Left lung (tissue), 10 donors: Measurements from ENCODE around the gene OPCML. TPM values are rescaled to one million over a fixed set of nuclear protein-coding genes. Genes with fewer than 3 reads are reported as not detected.

Experiments
- ATAC-seq: fragments of 200-7000 bp; cut with Tn5 transposase; one replicate; pipeline ENCODE4 v1.9.1; 2020; ENCODE audit warnings: moderate library complexity
- DNase-seq, 4 donors: peaks; one replicate each; pipeline ENCODE4 v3.0.0-alpha.2; 2013 to 2020
- H3K27ac ChIP-seq, 2 donors: fragments of 200-600 bp; sonication (generic) in 1 of 2; one replicate each; pipeline versions ENCODE4 v1.5.0 to v1.8.0; 2020 to 2021
- H3K27me3 ChIP-seq, 2 donors: fragments of 200-600 bp; sonication (generic) in 1 of 2; one replicate each; pipeline versions ENCODE4 v1.5.0 to v1.8.0; 2020 to 2021
- H3K36me3 ChIP-seq, 2 donors: fragments of 200-600 bp; sonication (generic) in 1 of 2; one replicate each; pipeline versions ENCODE4 v1.5.0 to v1.8.0; 2020 to 2021
- H3K4me1 ChIP-seq, 2 donors: fragments of 200-600 bp; one replicate each; pipeline ENCODE4 v1.8.0; 2021
- H3K4me3 ChIP-seq, 2 donors: fragments of 200-600 bp; sonication (generic) in 1 of 2; one replicate each; pipeline versions ENCODE4 v1.5.0 to v1.8.0; 2020 to 2021; ENCODE audit warnings: mild to moderate bottlenecking in 1 of 2
- H3K9me3 ChIP-seq, 2 donors: fragments of 200-600 bp; sonication (generic) in 1 of 2; one replicate each; pipeline versions ENCODE4 v1.5.0 to v1.8.0; 2020 to 2021
- intact Hi-C, 2 donors: fragments of 100-400 bp; cut with DNase I; formaldehyde crosslinking; loops; one replicate each; pipeline versions ENCODE4 v1.11.2 to v1.14.2; 2022
- polyA plus RNA-seq, 6 donors: library from polyadenylated mRNA; unstranded; fragments of 120-200 nt; gene quantifications; one replicate each; pipeline ENCODE4 v1.2.1, GENCODE V29; 2013; ENCODE audit not compliant: insufficient read length in 6 of 6
- total RNA-seq, 2 donors: library from RNA; stranded (reverse); fragmentation: NEBNext Ultra II Directional; extraction: Animal tissue kit (Norgen Biotek cat#: 25700); gene quantifications; one replicate each; pipeline ENCODE4 v1.2.1, GENCODE V29; 2021
- TF ChIP-seq, protein P1 (sequence below), 2 donors: fragments of 200-600 bp; sonication (generic) in 1 of 2; IDR thresholded peaks; one replicate each; pipeline versions ENCODE4 v1.5.0 to v1.8.0; 2021; ENCODE audit warnings: antibody characterized with exemption in 2 of 2
- donor health status: DM: no; HTN: yes; CAD: no.
- donor health status: DM: no; HTN: no; CAD: no.

Gene OPCML
- total and polyA plus RNA-seq, 8 donors, result 0.98 to 5.3 (median 1.9) TPM; not detected in 2

DNA sequence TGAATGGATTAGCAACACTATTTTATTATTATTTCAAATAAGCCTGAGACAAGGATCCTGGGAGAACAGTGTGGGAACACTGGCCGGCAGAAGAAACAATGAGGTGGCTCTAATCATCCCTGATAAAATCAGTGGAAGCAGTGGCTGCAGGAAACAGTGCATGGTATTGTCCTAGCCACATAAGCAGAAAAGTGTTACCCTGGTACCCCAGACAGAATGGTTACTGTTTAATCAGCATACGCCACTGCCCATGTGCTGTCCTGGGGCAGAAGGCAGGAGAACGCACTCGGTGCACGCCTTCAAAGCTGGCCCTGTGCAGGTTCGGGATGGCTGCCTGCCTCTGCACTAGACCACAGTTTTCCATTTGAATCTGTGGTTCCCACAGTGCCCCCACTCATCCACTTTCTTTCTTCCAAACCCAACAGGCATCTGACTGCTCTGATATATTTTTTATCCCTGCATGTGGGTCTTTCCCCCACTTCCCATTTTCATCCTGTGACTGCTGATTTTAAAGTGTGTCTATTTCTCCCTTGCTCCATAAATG, 25.7 kb downstream of the OPCML start:
- Histone ChIP-seq H3K4me1 (no peaks in the 10 kb centered on the region), H3K4me3 (no peak overlapping the region), H3K27ac (no peak overlapping the region), H3K9me3 (no peaks in the 10 kb centered on the region), H3K36me3 (no peaks in the 10 kb centered on the region), H3K27me3 (peaks cover 0 to 5% of the 10 kb centered on the region in 2 donors)
- TF ChIP-seq, protein P1, sequence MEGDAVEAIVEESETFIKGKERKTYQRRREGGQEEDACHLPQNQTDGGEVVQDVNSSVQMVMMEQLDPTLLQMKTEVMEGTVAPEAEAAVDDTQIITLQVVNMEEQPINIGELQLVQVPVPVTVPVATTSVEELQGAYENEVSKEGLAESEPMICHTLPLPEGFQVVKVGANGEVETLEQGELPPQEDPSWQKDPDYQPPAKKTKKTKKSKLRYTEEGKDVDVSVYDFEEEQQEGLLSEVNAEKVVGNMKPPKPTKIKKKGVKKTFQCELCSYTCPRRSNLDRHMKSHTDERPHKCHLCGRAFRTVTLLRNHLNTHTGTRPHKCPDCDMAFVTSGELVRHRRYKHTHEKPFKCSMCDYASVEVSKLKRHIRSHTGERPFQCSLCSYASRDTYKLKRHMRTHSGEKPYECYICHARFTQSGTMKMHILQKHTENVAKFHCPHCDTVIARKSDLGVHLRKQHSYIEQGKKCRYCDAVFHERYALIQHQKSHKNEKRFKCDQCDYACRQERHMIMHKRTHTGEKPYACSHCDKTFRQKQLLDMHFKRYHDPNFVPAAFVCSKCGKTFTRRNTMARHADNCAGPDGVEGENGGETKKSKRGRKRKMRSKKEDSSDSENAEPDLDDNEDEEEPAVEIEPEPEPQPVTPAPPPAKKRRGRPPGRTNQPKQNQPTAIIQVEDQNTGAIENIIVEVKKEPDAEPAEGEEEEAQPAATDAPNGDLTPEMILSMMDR (IDR thresholded peaks at IDR 0.05), result no peak
- DNase-seq, result peak in 1 of 4 donors; percentile 39
- intact Hi-C loops, result no loop called here
- no peak for ATAC-seq

DNA sequence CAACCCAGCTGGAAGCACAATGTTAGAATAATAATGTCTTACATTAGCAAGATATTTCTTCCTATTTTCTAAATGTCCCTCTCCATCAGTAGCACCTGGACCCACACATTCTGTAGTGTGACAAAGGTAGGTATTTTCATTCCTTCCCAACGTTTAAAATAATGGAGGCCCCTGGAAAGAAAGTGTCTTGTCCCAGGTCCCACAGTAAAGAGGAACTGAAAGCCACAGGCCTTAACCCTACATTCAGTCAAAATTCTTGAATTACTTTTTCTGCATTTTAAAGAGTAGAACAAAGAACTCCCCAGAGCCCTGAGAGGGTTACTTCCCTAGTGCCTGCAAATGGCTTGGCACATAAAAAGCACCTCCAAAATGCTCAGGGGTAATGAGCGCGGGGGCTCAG, 26.3 kb downstream of the OPCML start:
- H3K36me3 ChIP-seq, result no peaks in the 10 kb centered on the region
- TF ChIP-seq, protein P1 (IDR thresholded peaks at IDR 0.05), result no peak

DNA sequence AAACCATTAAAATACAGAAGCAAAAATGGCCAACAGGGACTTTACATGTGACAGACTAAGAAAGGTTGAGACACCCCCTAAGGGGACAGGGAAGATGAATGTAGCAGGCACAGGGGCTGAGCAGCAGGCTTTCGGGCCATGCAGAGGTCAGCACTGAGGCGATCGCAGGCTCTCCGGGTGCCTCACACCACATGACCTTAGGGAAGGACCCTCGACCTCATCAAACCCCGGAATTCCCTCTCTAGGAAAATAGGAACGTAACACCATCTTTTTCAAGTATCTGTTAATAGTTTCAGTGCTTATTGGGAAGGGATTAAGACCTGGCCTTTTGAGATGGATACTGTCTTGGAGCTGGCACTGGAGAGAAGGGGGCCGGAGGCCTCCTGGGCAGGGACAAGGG, 27.4 kb downstream of the OPCML start:
- H3K27ac ChIP-seq, result no peak overlapping the region
- no peaks in the 10 kb centered on the region for H3K36me3 ChIP-seq
- H3K4me1 ChIP-seq, result no peaks in the 10 kb centered on the region
- H3K27me3 ChIP-seq, result peaks cover 0 to 11% of the 10 kb centered on the region in 2 donors
- intact Hi-C loops, result no loop called here
- no peak overlapping the region for H3K4me3 ChIP-seq
- DNase-seq, result peak in 1 of 4 donors; percentile 39
- no peaks in the 10 kb centered on the region for H3K9me3 ChIP-seq
- no peak for ATAC-seq
- TF ChIP-seq, protein P1 (IDR thresholded peaks at IDR 0.05), result no peak

More for the DNA sequence above, 26.3 kb downstream of the OPCML start:
- H3K27me3 ChIP-seq, result peaks cover 0 to 6% of the 10 kb centered on the region in 2 donors
- DNase-seq (no peak), ATAC-seq (no peak)
- no peak overlapping the region for H3K4me3 ChIP-seq
- no peaks in the 10 kb centered on the region for H3K9me3 ChIP-seq
- H3K27ac ChIP-seq, result no peak overlapping the region
- intact Hi-C loops, result no loop called here
- H3K4me1 ChIP-seq, result no peaks in the 10 kb centered on the region

DNA sequence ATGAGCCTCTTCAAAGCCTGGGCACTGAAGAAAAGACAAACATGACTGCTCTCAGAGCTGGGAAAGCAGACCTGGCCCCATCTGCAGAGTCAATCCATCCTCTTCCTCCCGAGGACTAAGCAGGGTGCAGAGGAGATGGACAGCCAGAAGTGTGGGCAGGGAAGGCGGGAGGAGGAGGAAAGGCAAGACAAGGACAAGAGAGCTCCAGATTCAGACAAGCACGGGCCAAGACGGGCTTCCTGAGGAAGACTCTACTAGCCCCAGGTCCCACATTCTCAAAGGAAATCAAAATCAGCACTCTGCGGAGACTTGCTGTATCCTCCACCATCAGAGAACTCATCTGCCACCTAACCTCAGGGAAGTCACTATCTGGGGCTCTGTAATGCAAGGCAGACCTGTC, 28.5 kb downstream of the OPCML start:
- H3K27ac ChIP-seq, result no peak overlapping the region
- intact Hi-C loops, result no loop called here
- H3K27me3 ChIP-seq, result peaks cover 0 to 11% of the 10 kb centered on the region in 2 donors
- DNase-seq, result no peak
- H3K4me3 ChIP-seq, result no peak overlapping the region
- H3K4me1 ChIP-seq, result no peaks in the 10 kb centered on the region
- H3K9me3 ChIP-seq, result no peaks in the 10 kb centered on the region
- no peak for ATAC-seq
- no peaks in the 10 kb centered on the region for H3K36me3 ChIP-seq
- TF ChIP-seq, protein P1 (IDR thresholded peaks at IDR 0.05), result no peak

DNA sequence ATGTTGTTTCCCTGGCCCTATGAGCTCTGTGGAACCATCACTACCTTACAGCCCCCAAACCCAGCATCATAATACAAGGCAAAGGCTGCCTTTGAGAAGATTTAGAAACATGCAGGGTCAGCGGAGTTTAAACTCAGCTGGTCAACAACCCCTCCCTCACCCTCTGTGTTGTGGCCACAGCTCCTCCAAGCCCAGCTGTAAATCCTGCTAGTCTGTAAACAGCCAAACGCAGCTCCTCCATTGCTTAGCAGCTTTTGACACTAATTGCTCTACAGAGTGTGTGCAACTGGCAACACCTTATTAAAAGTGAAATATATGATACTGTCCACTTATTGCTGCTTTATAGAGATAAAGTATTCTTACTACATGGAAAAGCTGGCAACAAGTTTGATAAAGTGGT, 29.1 kb downstream of the OPCML start:
- Histone ChIP-seq H3K4me1 (no peaks in the 10 kb centered on the region), H3K36me3 (no peaks in the 10 kb centered on the region), H3K27ac (no peak overlapping the region), H3K4me3 (no peak overlapping the region), H3K27me3 (peaks cover 0 to 11% of the 10 kb centered on the region in 2 donors), H3K9me3 (no peaks in the 10 kb centered on the region)
- TF ChIP-seq, protein P1 (IDR thresholded peaks at IDR 0.05), result no peak
- ATAC-seq (no peak), DNase-seq (peak in 1 of 4 donors; percentile 8)
- intact Hi-C loops, result no loop called here
